Testis (tissue), 3 donors: Measurements from ENCODE around the gene GTSE1. TPM values are rescaled to one million over a fixed set of nuclear protein-coding genes. Genes with fewer than 3 reads are reported as not detected.

Experiments used
- DNase-seq: peaks from one replicate; pipeline ENCODE4 v3.0.0-alpha.2; 2019
- H3K27ac ChIP-seq, 2 donors: fragments of 200-600 bp; sonication (generic); one replicate each; pipeline ENCODE4 v1.5.1; 2019
- H3K27me3 ChIP-seq: fragments of 200-600 bp; sonication (generic); one replicate; pipeline ENCODE4 v1.5.1; 2019
- H3K36me3 ChIP-seq: fragments of 200-600 bp; sonication (generic); one replicate; pipeline ENCODE4 v1.5.1; 2017; ENCODE audit warnings: low read depth; ENCODE audit errors: missing control alignments
- H3K4me1 ChIP-seq: fragments of 200-600 bp; sonication (generic); one replicate; pipeline ENCODE4 v1.5.1; 2019
- H3K4me3 ChIP-seq, 2 donors: fragments of 200-600 bp; sonication (generic); one replicate each; pipeline ENCODE4 v1.5.1; 2017 to 2019
- H3K9me3 ChIP-seq: fragments of 200-600 bp; sonication (generic); one replicate; pipeline ENCODE4 v1.5.1; 2017
- POLR2A ChIP-seq: fragments of 450-650 bp; IDR thresholded peaks from one replicate; pipeline ENCODE4 v1.6.1; 2017; ENCODE audit warnings: antibody characterized with exemption, mild to moderate bottlenecking, moderate library complexity
- WGBS, 2 donors: methylation state at CpG; one replicate each; pipeline ENCODE4 v1.1.5; 2018; 5-methylcytosine and 5-hydroxymethylcytosine counted together
- intact Hi-C: fragments of 100-400 bp; cut with DNase I; formaldehyde crosslinking; loops from one replicate; pipeline ENCODE4 v1.15.1; 2023; ENCODE audit warnings: low total_unique reads
- polyA plus RNA-seq: library from polyadenylated mRNA; stranded (reverse); fragments of 350-450 nt; fragmentation: Illumina TruSeq; extraction: RNeasy Lipid Tissue Mini Kit (QIAGEN cat#74804); gene quantifications from one replicate; pipeline ENCODE4 v1.2.3, GENCODE V29; 2014; ENCODE audit warnings: low read depth, low replicate concordance; ENCODE audit not compliant: insufficient read depth
- total RNA-seq, 2 donors: library from RNA; depleted of rRNA; stranded (reverse); fragments of >200 nt; gene quantifications; one replicate each; pipeline ENCODE4 v1.2.3, GENCODE V29; 2016
- TF ChIP-seq, protein P1 (sequence below), 3 experiments: fragments of 450-650 bp in 2 of 3; fragments of 200-600 bp in 1 of 3; sonication (generic) in 1 of 3; IDR thresholded peaks; one replicate each; pipeline ENCODE4 v1.5.1; 2016 to 2019; ENCODE audit warnings: antibody characterized with exemption in 3 of 3, mild to moderate bottlenecking in 2 of 3, moderate library complexity in 1 of 3

Gene GTSE1
- total and polyA plus RNA-seq, 3 donors from 2014 or later, result 9.0 to 22.9 (median 10.0) TPM

DNA sequence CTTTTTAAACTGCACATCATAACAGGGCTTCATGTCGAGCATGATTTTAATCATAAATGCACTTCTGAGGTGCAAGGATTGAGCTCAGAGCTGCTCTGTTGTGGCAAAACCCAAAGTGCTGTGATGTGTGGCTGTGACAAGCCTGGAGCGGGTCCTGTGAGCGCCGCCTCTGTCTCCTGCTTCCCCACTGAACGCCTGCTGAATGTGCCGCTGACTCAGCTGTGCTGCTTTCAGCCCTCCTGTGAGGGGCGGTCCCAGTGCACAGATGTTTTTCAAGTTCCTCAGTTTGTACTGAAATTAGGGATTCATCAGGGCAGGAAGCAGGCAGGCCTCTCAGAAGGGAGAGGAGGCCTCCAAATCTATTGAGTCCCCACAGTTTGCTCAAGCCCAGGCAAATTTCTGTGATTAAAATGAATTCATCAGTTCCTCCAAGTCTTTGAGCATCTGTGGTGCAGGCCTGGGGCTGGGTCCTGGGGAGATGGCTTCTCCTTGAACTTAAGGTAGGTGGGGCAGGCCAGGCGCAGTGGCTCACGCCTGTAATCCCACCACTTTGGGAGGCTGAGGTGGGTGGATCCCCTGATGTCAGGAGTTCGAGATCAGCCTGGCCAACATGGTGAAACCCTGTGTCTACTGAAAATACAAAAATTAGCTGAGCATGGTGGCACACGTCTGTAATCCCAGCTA, 3.0 kb upstream of the GTSE1 start:
- H3K4me3 ChIP-seq, result no peak overlapping the region
- intact Hi-C loops, result no loop called here
- peaks cover 13% of the 10 kb centered on the region for H3K4me1 ChIP-seq
- no peak overlapping the region for H3K27ac ChIP-seq
- peak; percentile 58 for DNase-seq
- WGBS, 2 donors, result 76 to 81% methylated on average over 8 to 11 of the region's 11 CpGs
- no peaks in the 10 kb centered on the region for H3K27me3 ChIP-seq
- no peaks in the 10 kb centered on the region for H3K36me3 ChIP-seq
- TF ChIP-seq POLR2A, result no peak
- H3K9me3 ChIP-seq, result no peaks in the 10 kb centered on the region

DNA sequence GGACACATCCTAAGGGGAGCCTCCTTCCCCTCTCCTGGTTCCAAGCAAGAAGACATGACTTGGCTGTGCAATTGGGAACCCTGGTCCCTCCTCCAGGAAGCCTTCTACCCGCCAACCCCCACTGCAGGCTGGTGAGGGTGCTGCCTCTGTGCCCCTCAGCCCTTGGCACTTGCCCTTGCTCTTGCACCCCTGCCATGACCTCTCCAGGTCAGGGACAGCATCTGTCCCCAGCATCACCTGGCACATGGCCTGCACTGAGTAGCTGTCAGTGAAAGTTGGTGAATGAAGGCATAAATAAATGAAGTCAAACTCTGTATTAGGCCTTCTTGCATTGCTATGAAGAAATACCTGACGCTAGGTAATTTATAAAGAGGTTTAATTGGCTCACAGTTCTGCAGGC, 1.9 kb upstream of the GTSE1 start:
- H3K27ac ChIP-seq, result no peak overlapping the region
- 93% methylated on average over 2 of the region's 2 CpGs for WGBS, 2 donors

DNA sequence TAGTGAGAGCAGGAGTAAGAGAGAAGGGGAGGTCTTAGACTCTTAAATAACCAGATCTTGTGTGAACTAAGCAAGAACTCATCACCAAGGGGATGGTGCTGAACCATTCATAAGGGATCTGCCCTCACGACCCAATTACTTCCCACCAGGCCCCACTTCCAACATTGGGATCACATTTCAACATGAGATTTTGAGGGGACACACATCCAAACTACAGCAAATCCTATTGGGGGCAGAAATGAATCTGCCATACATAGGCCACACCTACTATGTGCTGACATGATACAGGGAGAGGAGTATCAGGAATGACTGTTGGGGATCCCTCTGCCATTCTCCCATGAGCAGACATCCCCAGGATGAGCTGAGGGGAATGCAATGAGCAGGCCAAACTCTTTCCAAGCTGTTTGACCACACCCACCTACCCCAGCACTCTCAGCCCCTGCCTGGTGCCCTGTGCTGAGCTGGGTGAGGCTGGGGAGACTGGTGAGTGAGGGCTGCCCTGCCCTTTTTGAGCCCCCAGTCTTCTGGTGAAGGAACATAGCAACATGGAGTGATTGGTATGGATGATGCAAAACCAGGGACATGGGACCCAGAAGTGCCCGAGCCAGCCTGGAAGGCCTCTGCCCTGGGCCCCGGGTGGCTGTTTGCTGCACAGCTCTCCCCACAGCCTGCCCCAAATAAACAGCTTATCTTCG, 1.2 kb upstream of the GTSE1 start:
- Histone ChIP-seq H3K36me3 (no peaks in the 10 kb centered on the region), H3K4me3 (peak overlapping the region in 1 of 2 donors; percentile 70)

More for the DNA sequence above, 1.9 kb upstream of the GTSE1 start:
- Histone ChIP-seq H3K4me3 (no peak overlapping the region), H3K4me1 (peaks cover 13% of the 10 kb centered on the region), H3K27me3 (no peaks in the 10 kb centered on the region), H3K36me3 (no peaks in the 10 kb centered on the region), H3K9me3 (no peaks in the 10 kb centered on the region)
- intact Hi-C loops, result no loop called here
- DNase-seq, result no peak
- TF ChIP-seq, protein P1, sequence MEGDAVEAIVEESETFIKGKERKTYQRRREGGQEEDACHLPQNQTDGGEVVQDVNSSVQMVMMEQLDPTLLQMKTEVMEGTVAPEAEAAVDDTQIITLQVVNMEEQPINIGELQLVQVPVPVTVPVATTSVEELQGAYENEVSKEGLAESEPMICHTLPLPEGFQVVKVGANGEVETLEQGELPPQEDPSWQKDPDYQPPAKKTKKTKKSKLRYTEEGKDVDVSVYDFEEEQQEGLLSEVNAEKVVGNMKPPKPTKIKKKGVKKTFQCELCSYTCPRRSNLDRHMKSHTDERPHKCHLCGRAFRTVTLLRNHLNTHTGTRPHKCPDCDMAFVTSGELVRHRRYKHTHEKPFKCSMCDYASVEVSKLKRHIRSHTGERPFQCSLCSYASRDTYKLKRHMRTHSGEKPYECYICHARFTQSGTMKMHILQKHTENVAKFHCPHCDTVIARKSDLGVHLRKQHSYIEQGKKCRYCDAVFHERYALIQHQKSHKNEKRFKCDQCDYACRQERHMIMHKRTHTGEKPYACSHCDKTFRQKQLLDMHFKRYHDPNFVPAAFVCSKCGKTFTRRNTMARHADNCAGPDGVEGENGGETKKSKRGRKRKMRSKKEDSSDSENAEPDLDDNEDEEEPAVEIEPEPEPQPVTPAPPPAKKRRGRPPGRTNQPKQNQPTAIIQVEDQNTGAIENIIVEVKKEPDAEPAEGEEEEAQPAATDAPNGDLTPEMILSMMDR (IDR thresholded peaks at IDR 0.05), result no peak
- TF ChIP-seq POLR2A, result no peak

DNA sequence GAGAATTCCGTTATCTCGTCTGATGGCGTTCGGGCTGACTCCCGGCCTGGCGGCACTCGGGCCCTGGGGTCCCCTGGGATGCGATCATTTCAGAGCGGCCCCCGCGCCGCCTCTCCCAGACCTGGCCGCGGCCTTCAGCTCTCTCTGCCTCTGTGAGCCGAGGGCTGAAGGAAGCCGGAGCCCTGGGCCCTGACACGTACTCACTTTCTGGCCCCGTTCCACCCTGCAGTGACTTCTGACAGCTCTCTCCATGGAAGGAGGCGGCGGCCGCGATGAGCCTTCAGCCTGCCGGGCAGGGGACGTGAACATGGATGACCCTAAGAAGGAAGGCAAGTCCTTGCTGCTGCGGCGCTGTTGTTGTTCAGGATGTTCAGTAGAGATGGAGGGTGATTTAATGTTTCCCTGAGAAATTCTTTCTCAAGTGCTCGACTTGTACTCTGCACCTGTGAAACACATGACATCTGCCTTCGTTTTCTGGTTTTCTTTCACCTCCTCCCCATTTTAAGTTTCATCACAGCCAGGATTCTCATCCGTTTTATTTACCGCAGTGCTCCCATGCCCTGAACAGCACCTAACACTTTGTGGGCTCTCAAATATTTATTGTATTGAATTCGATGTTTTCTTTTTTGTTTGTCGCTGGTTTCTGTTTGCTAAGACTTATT, 612 bp downstream of the GTSE1 start:
- TF ChIP-seq POLR2A, result no peak
- TF ChIP-seq, protein P1 (IDR thresholded peaks at IDR 0.05), result no peak
- no peaks in the 10 kb centered on the region for H3K36me3 ChIP-seq
- H3K27ac ChIP-seq, result peak overlapping the region; percentile 37 to 72
- no peaks in the 10 kb centered on the region for H3K27me3 ChIP-seq
- intact Hi-C loops, result no loop called here
- peaks cover 13% of the 10 kb centered on the region for H3K4me1 ChIP-seq
- H3K9me3 ChIP-seq, result no peaks in the 10 kb centered on the region
- 4 to 17% methylated on average over 11 to 26 of the region's 32 CpGs for WGBS, 2 donors
- peak; percentile 40 for DNase-seq
- H3K4me3 ChIP-seq, result peak overlapping the region; percentile 63 to 70

More for the DNA sequence above, 1.2 kb upstream of the GTSE1 start:
- H3K27me3 ChIP-seq, result no peaks in the 10 kb centered on the region
- no peak for DNase-seq
- no peaks in the 10 kb centered on the region for H3K9me3 ChIP-seq
- intact Hi-C loops, result no loop called here
- H3K27ac ChIP-seq, result peak overlapping the region in 1 of 2 donors; percentile 72
- 41 to 46% methylated on average over 4 of the region's 4 CpGs for WGBS, 2 donors
- TF ChIP-seq POLR2A, result no peak
- TF ChIP-seq, protein P1 (IDR thresholded peaks at IDR 0.05), result no peak
- peaks cover 13% of the 10 kb centered on the region for H3K4me1 ChIP-seq

DNA sequence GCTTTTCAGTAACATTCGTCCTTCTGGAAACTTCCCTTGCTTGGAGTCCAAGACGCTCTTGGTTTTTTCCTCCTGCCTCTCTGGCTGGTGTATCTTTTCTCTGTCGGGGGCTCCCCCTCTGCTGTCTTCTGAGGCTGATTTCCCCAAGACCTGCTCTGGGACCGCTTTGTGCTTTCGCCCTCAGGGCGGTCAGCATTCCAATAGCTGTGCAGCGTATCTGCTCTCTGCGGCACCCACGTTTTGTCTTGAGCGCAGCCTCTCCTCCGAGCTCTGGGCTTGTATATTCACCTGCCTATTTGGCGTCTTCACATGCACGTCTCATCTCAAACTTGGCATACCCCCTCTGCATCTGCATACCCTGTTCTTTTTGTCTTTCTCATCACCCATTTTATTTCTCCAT, 2.4 kb downstream of the GTSE1 start:
- Histone ChIP-seq H3K27ac (no peak overlapping the region), H3K4me1 (peaks cover 13% of the 10 kb centered on the region), H3K4me3 (no peak overlapping the region), H3K9me3 (no peaks in the 10 kb centered on the region), H3K27me3 (no peaks in the 10 kb centered on the region), H3K36me3 (no peaks in the 10 kb centered on the region)
- TF ChIP-seq, protein P1 (IDR thresholded peaks at IDR 0.05), result no peak
- TF ChIP-seq POLR2A, result no peak
- DNase-seq, result no peak
- intact Hi-C loops, result no loop called here
- WGBS, 2 donors, result 86 to 97% methylated on average over 13 of the region's 13 CpGs
